ENCODE data around the gene AGAP1. TPM values are rescaled to one million over a fixed set of nuclear protein-coding genes. Genes with fewer than 3 reads are reported as not detected.
A peak's percentile ranks its signal among the peaks of the same experiment; 100 is the strongest.

AGAP1 gene
- total RNA-seq, 4 donors from 2014 or later, result 13.7 to 18.5 (median 17.1) TPM

- intact Hi-C loops (cut with DNase I; ENCODE audit: low total_unique reads), result no loop called here
- no peak overlapping the region for H3K4me3 ChIP-seq (ENCODE audit: low read depth, poor library complexity, severe bottlenecking)
- no peak for DNase-seq (ENCODE audit: low spot score in 2 of 2)
- WGBS, 2 donors, result 64 to 72% methylated on average over 8 of the region's 8 CpGs
- TF ChIP-seq POLR2A (IDR thresholded peaks at IDR 0.05), result no peak
- TF ChIP-seq CTCF (IDR thresholded peaks at IDR 0.05), result no peak
These were observed 82.1 kb downstream of the AGAP1 start for GRCh38 chr2:235575904-235576303.

DNA sequence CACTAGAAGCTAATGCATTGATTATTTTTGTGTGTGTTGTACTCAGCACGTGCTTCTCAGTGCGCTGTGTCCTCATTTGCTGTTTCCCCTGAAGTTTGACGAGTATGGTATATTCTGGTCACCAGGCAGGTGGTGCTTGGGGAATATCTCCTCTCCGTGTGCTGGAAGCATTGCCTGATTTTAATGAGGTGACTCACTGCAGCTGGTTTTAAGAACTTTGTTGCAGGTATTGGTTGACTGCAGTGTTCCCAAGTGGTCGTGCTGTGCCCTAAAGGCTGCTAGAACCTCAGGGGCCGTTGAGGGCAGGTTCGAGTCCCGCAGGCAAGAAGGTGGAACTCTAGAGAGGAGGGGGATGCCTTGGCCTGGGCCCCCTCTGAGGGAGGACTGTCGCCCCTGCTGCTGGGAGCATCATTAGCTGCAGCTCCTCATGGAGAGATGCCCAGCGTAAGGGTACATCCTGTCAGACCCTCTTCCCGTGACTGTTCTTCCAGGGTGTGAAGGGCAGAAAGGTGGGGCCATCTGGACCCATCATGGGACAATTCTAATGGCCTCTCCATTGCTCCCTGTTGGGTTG is 82.6 kb downstream of the AGAP1 start:
- no peak for DNase-seq (ENCODE audit: low spot score in 2 of 2)
- intact Hi-C loops (cut with DNase I; ENCODE audit: low total_unique reads), result no loop called here
- 71 to 73% methylated on average over 11 of the region's 11 CpGs for WGBS, 2 donors
- H3K4me3 ChIP-seq (ENCODE audit: low read depth, poor library complexity, severe bottlenecking), result no peak overlapping the region
- TF ChIP-seq POLR2A (IDR thresholded peaks at IDR 0.05) (no peak), CTCF (IDR thresholded peaks at IDR 0.05) (no peak)

GRCh38 chr2:235577404-235578330 is 83.8 kb downstream of the AGAP1 start:
- intact Hi-C loops (cut with DNase I; ENCODE audit: low total_unique reads), result no loop called here
- TF ChIP-seq CTCF (IDR thresholded peaks at IDR 0.05) (no peak), POLR2A (IDR thresholded peaks at IDR 0.05) (no peak)
- peak in 1 of 2 donors; percentile 83 for DNase-seq (ENCODE audit: low spot score in 2 of 2)
- 63 to 72% methylated on average over 28 of the region's 28 CpGs for WGBS, 2 donors
- H3K4me3 ChIP-seq (ENCODE audit: low read depth, poor library complexity, severe bottlenecking), result no peak overlapping the region

DNA sequence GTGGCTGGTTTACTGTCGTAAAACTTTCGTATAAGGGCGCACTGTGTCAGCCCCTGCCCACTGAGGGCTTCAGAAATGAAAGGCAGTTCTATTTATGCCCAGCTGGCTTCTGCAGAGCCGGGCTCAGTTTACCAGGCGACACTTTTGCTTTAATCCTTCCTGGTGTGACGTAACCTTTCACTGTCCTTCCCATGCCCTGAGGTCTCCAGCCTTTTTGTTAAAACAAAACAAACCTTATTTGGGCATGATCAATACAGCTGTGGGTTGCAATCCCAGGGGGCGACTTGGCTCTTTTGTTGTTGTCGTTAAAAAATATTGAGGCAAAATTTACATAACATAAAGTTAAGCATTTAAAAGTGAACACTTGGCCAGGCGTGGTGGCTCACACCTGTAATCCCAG is 85.3 kb downstream of the AGAP1 start:
- 92 to 93% methylated on average over 9 of the region's 9 CpGs for WGBS, 2 donors
- intact Hi-C loops (cut with DNase I; ENCODE audit: low total_unique reads), result no loop called here
- no peak for TF ChIP-seq CTCF (IDR thresholded peaks at IDR 0.05)
- TF ChIP-seq POLR2A (IDR thresholded peaks at IDR 0.05), result no peak
- H3K4me3 ChIP-seq (ENCODE audit: low read depth, poor library complexity, severe bottlenecking), result no peak overlapping the region
- DNase-seq (ENCODE audit: low spot score in 2 of 2), result no peak

DNA sequence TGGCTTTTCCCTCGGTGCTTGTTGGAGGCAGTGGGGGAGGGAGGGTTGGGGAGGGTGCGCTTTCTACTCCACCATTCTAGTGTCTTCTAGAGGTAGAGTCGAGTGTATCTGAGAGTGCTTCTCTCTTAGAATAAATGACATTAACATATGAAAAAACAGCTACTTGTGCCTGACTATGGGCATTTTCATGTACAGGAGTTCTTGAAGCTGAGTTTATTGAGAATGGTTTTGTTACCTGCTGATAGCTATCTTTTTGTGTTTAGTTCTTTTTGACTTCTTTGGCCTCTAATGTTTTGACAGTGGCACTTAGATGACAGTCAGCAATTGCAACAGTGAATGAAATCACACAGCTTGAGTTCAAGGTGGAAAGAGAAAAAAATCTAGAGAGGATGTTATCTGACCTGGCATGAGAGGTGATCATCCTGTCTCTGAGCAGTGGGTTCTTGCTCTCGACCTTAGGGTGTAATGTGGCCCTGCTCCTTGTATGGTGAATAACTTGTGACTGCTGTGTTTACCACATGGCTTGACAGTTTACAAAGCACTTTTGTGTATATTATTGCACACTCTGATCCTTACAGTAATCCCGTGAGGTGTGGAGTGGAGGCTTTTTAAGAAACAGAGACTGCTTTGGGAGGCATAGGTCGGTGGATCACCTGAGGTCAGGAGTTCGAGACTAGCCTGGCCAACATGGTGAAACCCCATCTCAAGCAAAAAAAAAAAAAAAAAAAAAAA is 86.7 kb downstream of the AGAP1 start:
- intact Hi-C loops (cut with DNase I; ENCODE audit: low total_unique reads), result no loop called here
- no peak for TF ChIP-seq CTCF (IDR thresholded peaks at IDR 0.05)
- TF ChIP-seq POLR2A (IDR thresholded peaks at IDR 0.05), result no peak
- DNase-seq (ENCODE audit: low spot score in 2 of 2), result no peak
- no peak overlapping the region for H3K4me3 ChIP-seq (ENCODE audit: low read depth, poor library complexity, severe bottlenecking)
- WGBS, 2 donors, result 90 to 92% methylated on average over 7 of the region's 7 CpGs
